Heart right ventricle (tissue), 16 donors: ENCODE results near the gene ROR2. TPM values are rescaled to one million over a fixed set of nuclear protein-coding genes. Genes with fewer than 3 reads are reported as not detected.

Source experiments
- ATAC-seq, 8 donors: fragments of 200-7000 bp; cut with Tn5 transposase; one replicate each; pipeline ENCODE4 v1.9.1; 2020; ENCODE audit warnings: mild to moderate bottlenecking in 8 of 8, moderate library complexity in 8 of 8, moderate number of reproducible peaks in 1 of 8
- DNase-seq, 2 donors: peaks; one replicate each; pipeline ENCODE4 v3.0.0-alpha.2; 2020
- H3K27ac ChIP-seq, 10 donors: fragments of 200-600 bp; sonication (generic) in 2 of 10; one replicate each; pipeline versions ENCODE4 v1.5.0 to v1.8.0; 2020 to 2022; ENCODE audit warnings: mild to moderate bottlenecking in 3 of 10
- H3K27me3 ChIP-seq, 7 donors: fragments of 200-600 bp; one replicate each; pipeline ENCODE4 v1.8.0; 2021 to 2022; ENCODE audit warnings: mild to moderate bottlenecking in 2 of 7
- H3K36me3 ChIP-seq, 9 donors: fragments of 200-600 bp; sonication (generic) in 1 of 9; one replicate each; pipeline versions ENCODE4 v1.5.0 to v1.8.0; 2020 to 2022; ENCODE audit warnings: mild to moderate bottlenecking in 2 of 9
- H3K4me1 ChIP-seq, 9 donors: fragments of 200-600 bp; sonication (generic) in 1 of 9; one replicate each; pipeline versions ENCODE4 v1.5.0 to v1.8.0; 2020 to 2022; ENCODE audit warnings: mild to moderate bottlenecking in 4 of 9
- H3K4me3 ChIP-seq, 10 donors: fragments of 200-600 bp; sonication (generic) in 2 of 10; one replicate each; pipeline versions ENCODE4 v1.5.0 to v1.8.0; 2020 to 2022; ENCODE audit warnings: mild to moderate bottlenecking in 7 of 10, moderate library complexity in 2 of 10
- H3K9me3 ChIP-seq, 11 donors: fragments of 200-600 bp in 10 of 11; sonication (generic) in 2 of 11; one replicate each; pipeline versions ENCODE4 v1.5.0 to v1.8.0; 2013 to 2022; ENCODE audit warnings: mild to moderate bottlenecking in 2 of 11, control low read depth in 1 of 11, moderate library complexity in 1 of 11
- CTCF ChIP-seq, 9 donors: fragments of 200-600 bp; sonication (generic) in 2 of 9; IDR thresholded peaks; one replicate each; pipeline versions ENCODE4 v1.5.0 to v1.8.0; 2021 to 2022; ENCODE audit warnings: antibody characterized with exemption in 9 of 9, mild to moderate bottlenecking in 5 of 9, moderate library complexity in 1 of 9
- WGBS, 2 donors: extraction: QIAGEN DNeasy Blood & Tissue Kit; methylation state at CpG; one replicate each; pipeline ENCODE4 v1.1.7; 2013; ENCODE audit warnings: inconsistent platforms in 1 of 2; 5-methylcytosine and 5-hydroxymethylcytosine counted together
- intact Hi-C, 10 donors: fragments of 100-400 bp; cut with DNase I; formaldehyde crosslinking; loops; one replicate each; pipeline versions ENCODE4 v1.11.1 to v1.14.2; 2022
- polyA plus RNA-seq, 2 donors: library from polyadenylated mRNA; stranded (reverse); fragments of 200-250 nt; gene quantifications; one replicate each; pipeline ENCODE4 v1.2.3, GENCODE V29; 2013
- total RNA-seq, 10 donors: library from RNA; stranded (reverse); fragmentation: NEBNext Ultra II Directional in 3 of 10; extraction: Animal tissue kit (Norgen Biotek cat#: 25700) in 3 of 10; gene quantifications; one replicate each; pipeline versions ENCODE4 v1.2.1 to v1.2.4, GENCODE V29; 2021 to 2023
- donor health status: Arrhythmogenic right ventricular cardiomyopathy.
- donor health status: ischemic (EF 13 %, LVEDD 7.1; RV severe dilation, severe dysfunction).
- donor health status: healthy with polysubstance abuse.
- donor health status: DM: no; HTN: yes; CAD: no.
- donor health status: DM: no; HTN: no; CAD: no.
- donor health status: ischemic (EF 25% LVEDD 6.9; RV normal size, moderate dysfunction).
- donor health status: ischemic (EF 25% LVEDD 5.7; RV mildly dilated, moderate dysfunction).
- donor health status: healthy.
- donor health status: DM: yes; HTN: yes; CAD: no.
- donor health status: Ischemic cardiomyopathy.
- donor health status: ischemic (EF 35%, LVEDD 5.7; RV mildly dilated, moderate dysfunction).
- donor health status: nonischemic (EF 11% LVEDD 7.7; RV severe dilation, severe dysfunction).
- donor health status: DM: yes; HTN: yes; CAD: no.
- donor health status: PGD.
- donor health status: ischemic (EF 29% LVEDD 5.4; RV normal size, mild dysfunction).
- donor health status: nonischemic (EF 23%, LVEDD 6.1; RV moderate dilation, normal function).

The ROR2 gene
- total and polyA plus RNA-seq, 12 donors, result 0.11 to 1.4 (median 0.47) TPM

GRCh38 chr9:91654527-91654926, 295.5 kb downstream of the ROR2 start:
- WGBS, 2 donors, result 98 to 100% methylated on average over 1 of the region's 1 CpG
- ATAC-seq (no peak), DNase-seq (no peak)
- intact Hi-C loops, result no loop called here
- no peaks in the 10 kb centered on the region for H3K9me3 ChIP-seq
- H3K4me1 ChIP-seq, result no peaks in the 10 kb centered on the region
- H3K27ac ChIP-seq, result no peak overlapping the region
- TF ChIP-seq CTCF (IDR thresholded peaks at IDR 0.05), result no peak
- H3K4me3 ChIP-seq, result no peak overlapping the region
- H3K36me3 ChIP-seq, result no peaks in the 10 kb centered on the region
- H3K27me3 ChIP-seq, result peaks cover 0 to 7% (median 0%) of the 10 kb centered on the region in 7 donors

GRCh38 chr9:91647371-91647770, 302.7 kb downstream of the ROR2 start:
- intact Hi-C loops, result loop anchor here in 1 of 10 donors (10.0 kb wide), 1 partner anchor 63 kb away; no protein-coding TSS in a partner anchor
- DNase-seq, result no peak
- no peak overlapping the region for H3K4me3 ChIP-seq
- peaks cover 0 to 3% (median 0%) of the 10 kb centered on the region in 9 donors for H3K4me1 ChIP-seq
- 78 to 86% methylated on average over 4 of the region's 4 CpGs for WGBS, 2 donors
- peaks cover 0 to 7% (median 0%) of the 10 kb centered on the region in 7 donors for H3K27me3 ChIP-seq
- H3K9me3 ChIP-seq, result no peaks in the 10 kb centered on the region
- H3K36me3 ChIP-seq, result no peaks in the 10 kb centered on the region
- H3K27ac ChIP-seq, result no peak overlapping the region
- TF ChIP-seq CTCF (IDR thresholded peaks at IDR 0.05), result no peak
- no peak for ATAC-seq

- WGBS, 2 donors, result 85 to 93% methylated on average over 1 of the region's 1 CpG
Observed at GRCh38 chr9:91646702-91647101, 303.3 kb downstream of the ROR2 start.

GRCh38 chr9:91644433-91644832, 305.6 kb downstream of the ROR2 start:
- H3K36me3 ChIP-seq, result no peaks in the 10 kb centered on the region
- intact Hi-C loops, result loop anchor here in 1 of 10 donors (10.0 kb wide), 1 partner anchor 60 kb away; no protein-coding TSS in a partner anchor
- H3K27me3 ChIP-seq, result no peaks in the 10 kb centered on the region
- ATAC-seq (no peak), DNase-seq (no peak)
- no peak overlapping the region for H3K4me3 ChIP-seq
- peaks cover 0 to 3% (median 0%) of the 10 kb centered on the region in 9 donors for H3K4me1 ChIP-seq
- TF ChIP-seq CTCF (IDR thresholded peaks at IDR 0.05), result no peak
- H3K9me3 ChIP-seq, result peaks cover 0 to 17% (median 0%) of the 10 kb centered on the region in 11 donors
- no peak overlapping the region for H3K27ac ChIP-seq
- 90 to 91% methylated on average over 3 of the region's 3 CpGs for WGBS, 2 donors

More at GRCh38 chr9:91646702-91647101, 303.3 kb downstream of the ROR2 start:
- no peak overlapping the region for H3K27ac ChIP-seq
- H3K4me1 ChIP-seq, result peaks cover 0 to 3% (median 0%) of the 10 kb centered on the region in 9 donors
- no peaks in the 10 kb centered on the region for H3K36me3 ChIP-seq
- intact Hi-C loops, result loop anchor here in 1 of 10 donors (10.0 kb wide), 1 partner anchor 62 kb away; no protein-coding TSS in a partner anchor
- DNase-seq (no peak), ATAC-seq (no peak)
- H3K27me3 ChIP-seq, result peaks cover 0 to 7% (median 0%) of the 10 kb centered on the region in 7 donors
- H3K4me3 ChIP-seq, result no peak overlapping the region
- no peak for TF ChIP-seq CTCF (IDR thresholded peaks at IDR 0.05)
- peaks cover 0 to 2% (median 0%) of the 10 kb centered on the region in 11 donors for H3K9me3 ChIP-seq
